Activated T-cell treated with anti-CD3 and anti-CD28 coated beads for 24 hours (primary cell): ENCODE data around the gene OR8I2.
"Not testable (repeated sequence)": the region's sequence is repeated elsewhere in the genome, so short reads cannot be mapped to it uniquely, and the experiment has no call there.

ENCODE experiments used
- DNase-seq: peaks from one replicate; pipeline ENCODE4 v3.0.0-alpha.2; 2020; ENCODE audit warnings: low read depth

OR8I2 gene

GRCh38 chr11:56093008-56093407 lies at the start of gene OR8I2:
Gene OR8I2, plus strand, starts transcription at chr11:56093308. Its CDS starts 0 bp downstream, at chr11:56093308.
- no peak for DNase-seq

- no peak for DNase-seq
These were observed 47.6 kb upstream of the OR8I2 start for GRCh38 chr11:56045538-56045937.

GRCh38 chr11:56048480-56048879 lies 44.6 kb upstream of the OR8I2 start:
- DNase-seq: no peak

- DNase-seq: no peak
These were observed 43.6 kb upstream of the OR8I2 start for GRCh38 chr11:56049487-56049886.

GRCh38 chr11:56056366-56056765 lies 36.7 kb upstream of the OR8I2 start:
- not testable (repeated sequence) for DNase-seq

GRCh38 chr11:56057661-56058237 lies 35.4 kb upstream of the OR8I2 start:
- not testable (repeated sequence) for DNase-seq

GRCh38 chr11:56058260-56058780 lies 34.8 kb upstream of the OR8I2 start:
- not testable (repeated sequence) for DNase-seq

GRCh38 chr11:56066980-56067379 lies 26.1 kb upstream of the OR8I2 start:
- DNase-seq: no peak

- DNase-seq: no peak
These were observed 3.4 kb upstream of the OR8I2 start for GRCh38 chr11:56089697-56090096.

- no peak for DNase-seq
These were observed 10.2 kb downstream of the OR8I2 start, which contains the start of gene OR8H2 for GRCh38 chr11:56103210-56103737. Gene OR8H2, plus strand, starts transcription at chr11:56103687. Its CDS starts 1,356 bp downstream, at chr11:56105043.

- no peak for DNase-seq
These were observed 29.0 kb downstream of the OR8I2 start, which contains the start of gene OR8H3 for GRCh38 chr11:56122073-56122472. Gene OR8H3, plus strand, starts transcription at chr11:56122373. Its CDS starts 0 bp downstream, at chr11:56122373.

- DNase-seq: no peak
These were observed 47.1 kb downstream of the OR8I2 start, which contains the start of gene OR8J3 for GRCh38 chr11:56140151-56140661. Gene OR8J3, minus strand, starts transcription at chr11:56140201. Its CDS starts 2,483 bp downstream, at chr11:56137718.

- DNase-seq: not testable (repeated sequence)
These were observed 50.6 kb downstream of the OR8I2 start for GRCh38 chr11:56143681-56144080.
